Ovary (tissue), 9 donors: Measurements from ENCODE around the gene PTGS1. TPM values are rescaled to one million over a fixed set of nuclear protein-coding genes. Genes with fewer than 3 reads are reported as not detected.
"Not testable (repeated sequence)": the region's sequence is repeated elsewhere in the genome, so short reads cannot be mapped to it uniquely, and the experiment has no call there.

Source experiments
- DNase-seq, 5 donors: peaks; one replicate each; pipeline ENCODE4 v3.0.0-alpha.2; 2019 to 2020
- H3K27ac ChIP-seq, 2 donors: fragments of 200-600 bp; one replicate each; pipeline versions ENCODE4 v1.5.1 to v1.8.0; 2019 to 2022
- H3K27me3 ChIP-seq: fragments of 200-600 bp; one replicate; pipeline ENCODE4 v1.8.0; 2022
- H3K36me3 ChIP-seq: fragments of 200-600 bp; sonication (generic); one replicate; pipeline ENCODE4 v1.5.1; 2019
- H3K4me1 ChIP-seq: one replicate; pipeline ENCODE4 v1.8.1; 2013; ENCODE audit warnings: mild to moderate bottlenecking, moderate library complexity; ENCODE audit not compliant: insufficient read depth
- H3K4me3 ChIP-seq: fragments of 200-600 bp; sonication (generic); one replicate; pipeline ENCODE4 v1.5.1; 2017
- H3K9me3 ChIP-seq, 2 donors: fragments of 200-600 bp in 1 of 2; sonication (generic) in 1 of 2; one replicate each; pipeline versions ENCODE4 v1.5.1 to v1.8.1; 2013 to 2019; ENCODE audit warnings: mild to moderate bottlenecking in 1 of 2, moderate library complexity in 1 of 2
- EP300 ChIP-seq: sonication (generic); formaldehyde crosslinking; IDR thresholded peaks from one replicate; pipeline ENCODE4 v1.6.1; 2017; ENCODE audit warnings: antibody characterized with exemption
- POLR2A ChIP-seq: fragments of 450-650 bp; IDR thresholded peaks from one replicate; pipeline ENCODE4 v1.6.1; 2017; ENCODE audit warnings: antibody characterized with exemption, mild to moderate bottlenecking, moderate library complexity
- WGBS, 3 donors: extraction: QIAGEN DNeasy Blood & Tissue Kit in 1 of 3; methylation state at CpG; one replicate each; pipeline versions ENCODE4 v1.1.5 to v1.1.7; 2013 to 2017; 5-methylcytosine and 5-hydroxymethylcytosine counted together
- intact Hi-C, 4 donors: fragments of 100-400 bp; cut with DNase I; formaldehyde crosslinking; loops; one replicate each; pipeline versions ENCODE4 v1.11.0 to v1.15.1; 2022 to 2023
- polyA plus RNA-seq, 2 donors: library from polyadenylated mRNA; stranded (reverse); fragments of 200-250 nt in 1 of 2; fragments of 350-450 nt in 1 of 2; fragmentation: Illumina TruSeq in 1 of 2; extraction: RNeasy Lipid Tissue Mini Kit (QIAGEN cat#74804) in 1 of 2; gene quantifications; one replicate each; pipeline ENCODE4 v1.2.3, GENCODE V29; 2013 to 2014
- total RNA-seq, 7 donors: library from RNA; depleted of rRNA in 2 of 7; stranded (reverse); fragments of >200 nt in 2 of 7; fragmentation: NEBNext Ultra II Directional in 3 of 7; extraction: Animal tissue kit (Norgen Biotek cat#: 25700) in 3 of 7; gene quantifications; one replicate each; pipeline versions ENCODE4 v1.1.0 to v1.2.4, GENCODE V29; 2016 to 2023
- TF ChIP-seq, protein P1 (sequence below), 3 donors: fragments of 450-650 bp in 2 of 3; fragments of 200-600 bp in 1 of 3; IDR thresholded peaks; one replicate each; pipeline versions ENCODE4 v1.5.1 to v1.8.0; 2016 to 2022; ENCODE audit warnings: antibody characterized with exemption in 3 of 3, mild to moderate bottlenecking in 1 of 3
- donor health status: DM: no; HTN: no; CAD: no; lungs with moderate emphysema.
- donor health status: DM: no; HTN: no; CAD: no.
- donor health status: Bipolar disorder and iron deficiency.
- donor health status: DM: yes; HTN: yes; CAD: no.
- donor health status: DM: no; HTN: no; CAD: no.
- donor health status: DM: yes; HTN: yes; CAD: no.

PTGS1 gene
- total and polyA plus RNA-seq, 9 donors: 0.90 to 37.1 (median 7.0) TPM

DNA sequence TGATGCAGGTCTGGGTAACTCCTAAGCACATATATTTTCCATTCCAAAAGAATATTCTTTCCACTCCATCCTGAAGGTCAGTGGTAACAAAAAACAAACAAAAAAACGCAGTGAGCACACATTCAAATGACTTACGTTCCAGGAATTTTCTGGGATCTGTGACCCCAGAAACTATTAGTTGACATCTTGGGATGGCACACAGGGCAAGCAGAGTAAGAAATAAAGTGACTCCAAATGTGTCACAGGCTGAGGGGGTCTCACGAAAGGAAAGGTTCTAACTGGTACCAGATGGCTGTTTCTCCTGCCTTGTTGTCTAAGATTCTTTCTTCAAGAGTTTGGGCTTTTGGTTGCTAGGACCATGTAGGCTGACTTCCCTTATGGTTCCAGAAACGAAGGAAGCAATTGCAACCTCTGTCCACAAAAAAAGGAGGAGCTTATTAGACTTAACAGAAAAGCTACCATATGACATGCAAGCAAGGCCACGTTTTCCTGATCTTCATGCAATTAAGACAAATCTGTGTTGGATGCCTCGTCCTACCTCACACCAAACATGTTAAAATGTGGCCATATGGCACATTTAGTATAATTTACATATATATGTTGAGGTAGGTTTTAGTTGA is 32.7 kb downstream of the PTGS1 start:
- no peaks in the 10 kb centered on the region for H3K27me3 ChIP-seq
- H3K36me3 ChIP-seq: no peaks in the 10 kb centered on the region
- TF ChIP-seq POLR2A: no peak
- TF ChIP-seq EP300: no peak
- TF ChIP-seq, protein P1, sequence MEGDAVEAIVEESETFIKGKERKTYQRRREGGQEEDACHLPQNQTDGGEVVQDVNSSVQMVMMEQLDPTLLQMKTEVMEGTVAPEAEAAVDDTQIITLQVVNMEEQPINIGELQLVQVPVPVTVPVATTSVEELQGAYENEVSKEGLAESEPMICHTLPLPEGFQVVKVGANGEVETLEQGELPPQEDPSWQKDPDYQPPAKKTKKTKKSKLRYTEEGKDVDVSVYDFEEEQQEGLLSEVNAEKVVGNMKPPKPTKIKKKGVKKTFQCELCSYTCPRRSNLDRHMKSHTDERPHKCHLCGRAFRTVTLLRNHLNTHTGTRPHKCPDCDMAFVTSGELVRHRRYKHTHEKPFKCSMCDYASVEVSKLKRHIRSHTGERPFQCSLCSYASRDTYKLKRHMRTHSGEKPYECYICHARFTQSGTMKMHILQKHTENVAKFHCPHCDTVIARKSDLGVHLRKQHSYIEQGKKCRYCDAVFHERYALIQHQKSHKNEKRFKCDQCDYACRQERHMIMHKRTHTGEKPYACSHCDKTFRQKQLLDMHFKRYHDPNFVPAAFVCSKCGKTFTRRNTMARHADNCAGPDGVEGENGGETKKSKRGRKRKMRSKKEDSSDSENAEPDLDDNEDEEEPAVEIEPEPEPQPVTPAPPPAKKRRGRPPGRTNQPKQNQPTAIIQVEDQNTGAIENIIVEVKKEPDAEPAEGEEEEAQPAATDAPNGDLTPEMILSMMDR (IDR thresholded peaks at IDR 0.05): no peak
- WGBS, 3 donors: 45 to 65% (median 47%) methylated on average over 6 of the region's 6 CpGs
- H3K4me3 ChIP-seq: no peak overlapping the region
- intact Hi-C loops: no loop called here
- H3K27ac ChIP-seq: no peak overlapping the region
- no peak for DNase-seq
- H3K9me3 ChIP-seq: no peaks in the 10 kb centered on the region
- H3K4me1 ChIP-seq: no peaks in the 10 kb centered on the region

GRCh38 chr9:122405304-122406069 is 34.7 kb downstream of the PTGS1 start:
- intact Hi-C loops, H3K4me3 ChIP-seq: not testable (repeated sequence)

DNA sequence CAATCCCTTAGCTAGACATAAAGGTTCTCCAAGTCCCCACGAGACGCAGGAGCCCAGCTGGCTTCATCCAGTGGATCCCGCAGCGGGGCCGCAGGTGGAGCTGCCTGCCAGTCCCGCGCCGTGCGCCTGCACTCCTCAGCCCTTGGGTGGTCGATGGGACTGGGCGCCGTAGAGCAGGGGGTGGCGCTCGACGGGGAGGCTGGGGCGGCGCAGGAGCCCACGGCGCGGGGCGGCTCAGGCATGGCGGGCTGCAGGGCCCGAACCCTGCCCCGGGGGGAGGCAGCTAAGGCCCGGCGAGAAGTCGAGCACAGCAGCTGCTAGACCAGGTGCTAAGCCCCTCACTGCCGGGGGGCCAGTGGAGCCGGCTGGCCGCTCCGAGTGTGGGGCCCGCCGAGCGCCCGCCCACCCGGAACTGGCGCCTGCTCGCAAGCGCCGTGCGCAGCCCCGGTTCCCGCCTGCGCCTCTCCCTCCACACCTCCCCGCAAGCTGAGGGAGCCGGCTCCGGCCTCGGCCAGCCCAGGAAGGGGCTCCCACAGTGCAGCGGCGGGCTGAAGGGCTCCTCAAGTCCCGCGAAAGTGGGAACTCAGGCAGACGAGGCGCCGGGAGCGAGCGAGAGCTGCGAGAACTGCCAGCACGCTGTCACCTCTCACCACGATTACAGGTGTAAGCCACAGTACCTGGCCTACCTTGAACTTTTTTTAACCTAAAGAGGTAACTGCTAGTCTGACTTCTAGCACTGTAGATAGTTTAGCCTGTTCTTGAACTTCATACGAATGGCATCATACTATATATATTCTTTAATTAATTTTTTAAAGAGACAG is 35.5 kb downstream of the PTGS1 start:
- Histone ChIP-seq H3K36me3 (no peaks in the 10 kb centered on the region), H3K4me1 (no peaks in the 10 kb centered on the region), H3K9me3 (no peaks in the 10 kb centered on the region), H3K27ac (no peak overlapping the region), H3K4me3 (no peak overlapping the region), H3K27me3 (no peaks in the 10 kb centered on the region)
- intact Hi-C loops: no loop called here
- TF ChIP-seq, protein P1 (IDR thresholded peaks at IDR 0.05): no peak
- no peak for TF ChIP-seq POLR2A
- no peak for TF ChIP-seq EP300
- DNase-seq: no peak
- 40 to 79% (median 68%) methylated on average over 44 to 61 of the region's 61 CpGs for WGBS, 3 donors

More at GRCh38 chr9:122405304-122406069, 34.7 kb downstream of the PTGS1 start:
- not testable (repeated sequence) for H3K27ac ChIP-seq, H3K36me3 ChIP-seq, DNase-seq, H3K9me3 ChIP-seq, H3K27me3 ChIP-seq, H3K4me1 ChIP-seq
- 81 to 89% (median 86%) methylated on average over 15 of the region's 15 CpGs for WGBS, 3 donors

- H3K27ac ChIP-seq, H3K4me1 ChIP-seq, DNase-seq, H3K36me3 ChIP-seq, intact Hi-C loops, H3K4me3 ChIP-seq, H3K9me3 ChIP-seq, H3K27me3 ChIP-seq: not testable (repeated sequence)
- WGBS, 3 donors: 66 to 74% (median 73%) methylated on average over 7 of the region's 7 CpGs
Measured at GRCh38 chr9:122414108-122414507, 43.3 kb downstream of the PTGS1 start.

- Histone ChIP-seq H3K9me3 (peaks cover 0 to 5% of the 10 kb centered on the region in 2 donors), H3K4me1 (no peaks in the 10 kb centered on the region), H3K36me3 (no peaks in the 10 kb centered on the region), H3K27me3 (no peaks in the 10 kb centered on the region), H3K27ac (no peak overlapping the region), H3K4me3 (no peak overlapping the region)
- TF ChIP-seq POLR2A: no peak
- TF ChIP-seq, protein P1 (IDR thresholded peaks at IDR 0.05): no peak
- no peak for TF ChIP-seq EP300
- intact Hi-C loops: no loop called here
- no peak for DNase-seq
Measured at GRCh38 chr9:122418016-122418415, 47.2 kb downstream of the PTGS1 start.
